Measurements from ENCODE around the gene ZNF185.

The ZNF185 gene

GRCh38 chrX:152897222-152898131 is at the start of gene ZNF185:
Gene ZNF185 (plus strand): TSS chrX:152898067. CDS start chrX:152914490, 16,423 bp downstream.
- no peak for DNase-seq (ENCODE audit: low read depth)
- no peak for TF ChIP-seq CTCF (IDR thresholded peaks at IDR 0.05; ENCODE audit: low read depth, low read length, missing control alignments)
- H3K4me3 ChIP-seq (ENCODE audit: low read depth, low read length), result no peak within 1 kb of the TSS

GRCh38 chrX:152850465-152850864 is 47.4 kb upstream of the ZNF185 start:
- TF ChIP-seq CTCF (IDR thresholded peaks at IDR 0.05; ENCODE audit: low read depth, low read length, missing control alignments), result no peak
- DNase-seq (ENCODE audit: low read depth), result no peak
- no peak overlapping the region for H3K4me3 ChIP-seq (ENCODE audit: low read depth, low read length)

GRCh38 chrX:152853986-152854385 is 43.9 kb upstream of the ZNF185 start:
- no peak for TF ChIP-seq CTCF (IDR thresholded peaks at IDR 0.05; ENCODE audit: low read depth, low read length, missing control alignments)
- DNase-seq (ENCODE audit: low read depth), result no peak
- no peak overlapping the region for H3K4me3 ChIP-seq (ENCODE audit: low read depth, low read length)

GRCh38 chrX:152861116-152861515 is 36.8 kb upstream of the ZNF185 start:
- no peak overlapping the region for H3K4me3 ChIP-seq (ENCODE audit: low read depth, low read length)
- DNase-seq (ENCODE audit: low read depth), result no peak
- TF ChIP-seq CTCF (IDR thresholded peaks at IDR 0.05; ENCODE audit: low read depth, low read length, missing control alignments), result no peak

DNA sequence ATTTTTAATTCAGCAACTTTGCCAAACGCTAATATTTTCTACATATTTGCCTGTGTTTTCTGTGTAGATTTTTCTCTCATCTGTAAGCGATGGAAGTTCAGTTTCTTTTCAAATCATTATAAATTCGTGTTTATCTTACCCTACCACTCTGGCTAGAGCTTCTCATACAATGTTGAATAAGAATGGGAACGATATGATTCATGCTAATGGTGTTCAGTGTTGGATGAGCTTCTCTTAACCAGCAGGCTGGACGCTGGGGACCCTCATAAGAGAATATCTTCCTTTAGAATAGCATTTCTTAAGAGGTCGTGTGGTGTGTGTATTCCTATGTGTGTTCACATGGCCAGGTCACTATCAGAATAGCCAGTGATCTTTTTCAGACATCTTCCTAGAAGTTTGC is 36.0 kb upstream of the ZNF185 start:
- TF ChIP-seq CTCF (IDR thresholded peaks at IDR 0.05; ENCODE audit: low read depth, low read length, missing control alignments), result no peak
- DNase-seq (ENCODE audit: low read depth), result no peak
- no peak overlapping the region for H3K4me3 ChIP-seq (ENCODE audit: low read depth, low read length)

- DNase-seq (ENCODE audit: low read depth), result no peak
- TF ChIP-seq CTCF (IDR thresholded peaks at IDR 0.05; ENCODE audit: low read depth, low read length, missing control alignments), result no peak
- no peak overlapping the region for H3K4me3 ChIP-seq (ENCODE audit: low read depth, low read length)
These were observed 32.5 kb upstream of the ZNF185 start for GRCh38 chrX:152865232-152865920.

All from GM12864 (cell line).